Breast epithelium (tissue), 4 donors: Measurements from ENCODE around the gene ATPAF2. TPM values are rescaled to one million over a fixed set of nuclear protein-coding genes. Genes with fewer than 3 reads are reported as not detected.

Experiments
- DNase-seq, 2 donors: peaks; one replicate each; pipeline ENCODE4 v3.0.0-alpha.2; 2019; ENCODE audit warnings: low spot score in 2 of 2
- H3K27ac ChIP-seq, 2 donors: fragments of 200-600 bp; sonication (generic) in 1 of 2; one replicate each; pipeline ENCODE4 v1.5.1; 2016 to 2019; ENCODE audit warnings: mild to moderate bottlenecking in 1 of 2
- H3K27me3 ChIP-seq, 2 donors: fragments of 200-600 bp; sonication (generic) in 1 of 2; one replicate each; pipeline versions ENCODE4 v1.5.1 to v1.6.0; 2017 to 2019; ENCODE audit warnings: control low read depth in 1 of 2, mild to moderate bottlenecking in 1 of 2
- H3K36me3 ChIP-seq: fragments of 200-600 bp; one replicate; pipeline ENCODE4 v1.5.1; 2019
- H3K4me1 ChIP-seq, 2 donors: fragments of 200-600 bp; sonication (generic); one replicate each; pipeline ENCODE4 v1.5.1; 2016 to 2019; ENCODE audit warnings: control low read depth in 1 of 2
- H3K4me3 ChIP-seq, 3 donors: fragments of 200-600 bp; sonication (generic); 1 replicate in 2 of 3; 2 replicates in 1 of 3; pipeline ENCODE4 v1.5.1; 2016 to 2019; ENCODE audit warnings: mild to moderate bottlenecking in 3 of 3, moderate library complexity in 2 of 3
- H3K9me3 ChIP-seq, 2 donors: fragments of 200-600 bp; sonication (generic) in 1 of 2; one replicate each; pipeline ENCODE4 v1.5.1; 2016 to 2019; ENCODE audit warnings: control low read depth in 1 of 2
- CTCF ChIP-seq, 3 donors: fragments of 450-650 bp; IDR thresholded peaks; one replicate each; pipeline ENCODE4 v1.5.1; 2016 to 2017; ENCODE audit warnings: antibody characterized with exemption in 3 of 3, mild to moderate bottlenecking in 3 of 3, moderate library complexity in 3 of 3
- POLR2A ChIP-seq: fragments of 450-650 bp; IDR thresholded peaks from one replicate; pipeline ENCODE4 v1.6.1; 2016; ENCODE audit warnings: antibody characterized with exemption, mild to moderate bottlenecking, moderate library complexity
- POLR2AphosphoS5 ChIP-seq, 3 donors: sonication (generic); formaldehyde crosslinking; IDR thresholded peaks; one replicate each; pipeline ENCODE4 v1.6.1; 2017; ENCODE audit warnings: antibody characterized with exemption in 3 of 3
- intact Hi-C: fragments of 100-400 bp; cut with DNase I; formaldehyde crosslinking; loops from one replicate; pipeline ENCODE4 v1.15.1; 2023; ENCODE audit warnings: low total_unique reads
- total RNA-seq, 3 donors: library from RNA; depleted of rRNA; stranded (reverse); fragments of >200 nt; gene quantifications; one replicate each; pipeline ENCODE4 v1.1.0, GENCODE V29; 2016

ATPAF2 gene
- total RNA-seq, 3 donors from 2014 or later = 12.9 to 15.7 (median 13.0) TPM

GRCh38 chr17:17975436-17975835, 63.5 kb downstream of the ATPAF2 start:
- peaks cover 0 to 11% of the 10 kb centered on the region in 2 donors for H3K4me1 ChIP-seq
- intact Hi-C loops = no loop called here
- no peaks in the 10 kb centered on the region for H3K36me3 ChIP-seq
- no peak for DNase-seq
- no peaks in the 10 kb centered on the region for H3K9me3 ChIP-seq
- no peaks in the 10 kb centered on the region for H3K27me3 ChIP-seq
- H3K4me3 ChIP-seq = no peak overlapping the region
- TF ChIP-seq POLR2A (no peak), POLR2AphosphoS5 (IDR thresholded peaks at IDR 0.05) (no peak), CTCF (IDR thresholded peaks at IDR 0.05) (no peak)
- H3K27ac ChIP-seq = no peak overlapping the region

DNA sequence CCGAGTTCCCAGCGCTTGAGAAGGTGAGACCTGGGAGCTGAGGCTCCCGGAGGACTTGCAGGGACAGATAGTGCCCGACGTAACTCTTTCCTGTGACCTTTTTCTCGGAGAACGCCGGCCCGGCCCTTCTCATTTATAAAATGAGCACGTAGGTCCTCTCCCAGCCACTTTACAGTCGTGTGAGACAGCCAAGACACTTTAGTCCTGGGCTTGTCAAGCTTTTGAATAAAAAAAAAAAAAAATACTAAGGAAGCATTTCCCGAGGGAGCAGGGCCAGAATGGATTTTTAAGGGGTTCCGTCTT, 66.1 kb downstream of the ATPAF2 start:
- H3K9me3 ChIP-seq = no peaks in the 10 kb centered on the region
- no peak for DNase-seq
- H3K36me3 ChIP-seq = no peaks in the 10 kb centered on the region
- intact Hi-C loops = no loop called here
- peak overlapping the region; percentile 86 to 98 for H3K27ac ChIP-seq
- H3K4me1 ChIP-seq = peaks cover 0 to 12% of the 10 kb centered on the region in 2 donors
- TF ChIP-seq POLR2A (no peak), POLR2AphosphoS5 (IDR thresholded peaks at IDR 0.05) (no peak), CTCF (IDR thresholded peaks at IDR 0.05) (no peak)
- H3K27me3 ChIP-seq = no peaks in the 10 kb centered on the region
- H3K4me3 ChIP-seq = peak overlapping the region; percentile 84 to 98 (median 96)

GRCh38 chr17:17972126-17972951, 66.6 kb downstream of the ATPAF2 start, which contains the start of the genes DRC3 and TOM1L2:
Gene DRC3, plus strand, starts transcription at chr17:17972862. Its CDS starts 4,737 bp downstream, at chr17:17977599.
Gene TOM1L2, minus strand, starts transcription at chr17:17972400. Its CDS starts 87 bp downstream, at chr17:17972313.
- intact Hi-C loops = no loop called here
- TF ChIP-seq POLR2AphosphoS5 (IDR thresholded peaks at IDR 0.05) (peak; percentile 65 to 91 (median 80)), CTCF (IDR thresholded peaks at IDR 0.05) (peak in 2 of 3 donors; percentile 12 to 24), POLR2A (peak; percentile 90)
- H3K4me3 ChIP-seq = peak within 1 kb of the TSS; percentile 84 to 98 (median 96)
- no peaks in the 10 kb centered on the region for H3K27me3 ChIP-seq
- DNase-seq = peak; percentile 100
- H3K36me3 ChIP-seq = no peaks in the 10 kb centered on the region
- H3K9me3 ChIP-seq = no peaks in the 10 kb centered on the region
- H3K27ac ChIP-seq = peak within 1 kb of the TSS; percentile 98
- peaks cover 0 to 12% of the 10 kb centered on the region in 2 donors for H3K4me1 ChIP-seq

DNA sequence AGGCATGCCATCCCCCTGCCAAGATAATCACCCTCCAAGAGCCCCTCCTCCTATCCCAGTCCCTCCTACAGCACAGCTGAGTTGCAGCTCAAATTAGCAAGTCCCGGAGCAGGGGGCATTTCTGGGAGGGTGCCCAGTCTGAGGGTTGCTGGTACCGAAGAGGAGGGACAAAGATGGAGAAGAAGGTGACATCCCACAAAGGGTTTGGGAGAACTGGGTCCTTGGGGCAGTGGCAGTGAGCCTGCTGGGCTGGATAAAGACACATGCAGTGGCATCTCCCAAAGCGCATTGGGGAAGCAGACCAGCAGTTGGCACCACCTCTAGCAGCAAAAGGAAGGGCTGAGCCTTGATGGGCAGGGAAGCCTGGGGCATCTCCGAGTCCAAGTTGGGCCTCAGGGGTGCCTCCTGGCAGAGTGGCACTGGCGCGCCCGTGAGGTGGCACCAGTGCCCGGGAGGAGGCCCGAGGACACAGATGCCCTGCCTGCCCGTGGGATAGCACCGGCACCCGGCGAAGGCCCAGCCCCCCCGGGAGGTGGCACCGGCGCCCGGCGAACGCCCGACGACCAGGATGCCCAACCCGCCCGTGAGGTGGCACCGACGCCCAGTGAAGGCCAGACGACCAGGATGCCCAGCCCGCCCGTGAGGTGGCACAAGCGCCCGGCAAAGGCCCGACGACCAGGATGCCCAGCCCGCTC, 67.4 kb downstream of the ATPAF2 start:
- intact Hi-C loops = no loop called here
- no peak for TF ChIP-seq CTCF (IDR thresholded peaks at IDR 0.05)
- no peak for TF ChIP-seq POLR2A
- no peak for TF ChIP-seq POLR2AphosphoS5 (IDR thresholded peaks at IDR 0.05)
- H3K4me1 ChIP-seq = peaks cover 0 to 12% of the 10 kb centered on the region in 2 donors

More for the DNA sequence above, 67.4 kb downstream of the ATPAF2 start:
- peak overlapping the region; percentile 84 to 98 (median 96) for H3K4me3 ChIP-seq
- peak overlapping the region; percentile 98 for H3K27ac ChIP-seq
- H3K9me3 ChIP-seq = no peaks in the 10 kb centered on the region
- no peaks in the 10 kb centered on the region for H3K36me3 ChIP-seq
- peak in 1 of 2 donors; percentile 35 for DNase-seq
- H3K27me3 ChIP-seq = no peaks in the 10 kb centered on the region
